Spleen (tissue), 11 donors: Measurements from ENCODE around the gene PRKCE. TPM values are rescaled to one million over a fixed set of nuclear protein-coding genes. Genes with fewer than 3 reads are reported as not detected.
A peak's percentile ranks its signal among the peaks of the same experiment; 100 is the strongest.

Source experiments
- DNase-seq: peaks from one replicate; pipeline ENCODE4 v3.0.0-alpha.2; 2020
- H3K27ac ChIP-seq, 8 donors: fragments of 200-600 bp; sonication (generic) in 7 of 8; 1 replicate in 4 of 8; 2 replicates in 4 of 8; pipeline versions ENCODE4 v1.5.0 to v1.8.0; 2016 to 2021; ENCODE audit warnings: inconsistent platforms in 4 of 8, mild to moderate bottlenecking in 4 of 8, moderate library complexity in 1 of 8
- H3K27me3 ChIP-seq, 7 donors: fragments of 200-600 bp; sonication (generic) in 6 of 7; replicated peaks in 1 of 7; 1 replicate in 4 of 7; 2 replicates in 3 of 7; pipeline versions ENCODE4 v1.5.0 to v1.8.0; 2016 to 2021; ENCODE audit warnings: inconsistent platforms in 3 of 7, mild to moderate bottlenecking in 1 of 7
- H3K36me3 ChIP-seq, 6 donors: fragments of 200-600 bp; sonication (generic) in 5 of 6; 1 replicate in 4 of 6; 2 replicates in 2 of 6; pipeline versions ENCODE4 v1.5.0 to v1.8.0; 2016 to 2021; ENCODE audit warnings: inconsistent platforms in 2 of 6
- H3K4me1 ChIP-seq, 6 donors: fragments of 200-600 bp; sonication (generic) in 5 of 6; 1 replicate in 3 of 6; 2 replicates in 3 of 6; pipeline versions ENCODE4 v1.5.0 to v1.8.0; 2016 to 2021; ENCODE audit warnings: inconsistent platforms in 3 of 6
- H3K4me3 ChIP-seq, 8 donors: fragments of 200-600 bp; sonication (generic) in 7 of 8; 1 replicate in 4 of 8; 2 replicates in 4 of 8; pipeline versions ENCODE4 v1.5.0 to v1.8.0; 2016 to 2021; ENCODE audit warnings: inconsistent platforms in 4 of 8, mild to moderate bottlenecking in 4 of 8, moderate library complexity in 2 of 8
- H3K9me3 ChIP-seq, 8 donors: fragments of 200-600 bp; sonication (generic) in 7 of 8; 1 replicate in 4 of 8; 2 replicates in 4 of 8; pipeline versions ENCODE4 v1.5.0 to v1.8.0; 2016 to 2021; ENCODE audit warnings: inconsistent platforms in 4 of 8
- CTCF ChIP-seq, 11 experiments: fragments of 200-600 bp in 7 of 11; fragments of 450-650 bp in 4 of 11; sonication (generic) in 4 of 11; IDR thresholded peaks in 8 of 11; conservative IDR thresholded peaks in 3 of 11; 1 replicate in 7 of 11; 2 replicates in 4 of 11; pipeline versions ENCODE4 v1.4.0 to v1.8.0; 2016 to 2021; ENCODE audit warnings: antibody characterized with exemption in 11 of 11, inconsistent platforms in 4 of 11, mild to moderate bottlenecking in 1 of 11
- POLR2A ChIP-seq, 3 donors: fragments of 450-650 bp; IDR thresholded peaks; one replicate each; pipeline ENCODE4 v1.5.1; 2017; ENCODE audit warnings: antibody characterized with exemption in 3 of 3, mild to moderate bottlenecking in 1 of 3
- POLR2AphosphoS5 ChIP-seq, 3 donors: sonication (generic); formaldehyde crosslinking; IDR thresholded peaks; one replicate each; pipeline ENCODE4 v1.5.1; 2017; ENCODE audit warnings: antibody characterized with exemption in 3 of 3
- WGBS, 5 donors: extraction: QIAGEN DNeasy Blood & Tissue Kit in 3 of 5; methylation state at CpG; one replicate each; pipeline versions ENCODE4 v1.1.5 to v1.1.7; 2013 to 2018; 5-methylcytosine and 5-hydroxymethylcytosine counted together
- intact Hi-C: fragments of 100-400 bp; cut with DNase I; formaldehyde crosslinking; loops from one replicate; pipeline ENCODE4 v1.15.0; 2023; ENCODE audit warnings: low total_unique reads
- polyA plus RNA-seq, 3 donors: library from polyadenylated mRNA; stranded (reverse); fragments of 200-250 nt; gene quantifications; one replicate each; pipeline ENCODE4 v1.2.1, GENCODE V29; 2013
- total RNA-seq, 7 donors: library from RNA; depleted of rRNA in 3 of 7; stranded (reverse); fragments of >200 nt in 3 of 7; fragmentation: NEBNext Ultra II Directional in 4 of 7; extraction: Animal tissue kit (Norgen Biotek cat#: 25700) in 4 of 7; gene quantifications; one replicate each; pipeline versions ENCODE4 v1.1.0 to v1.2.1, GENCODE V29; 2016 to 2021
- donor health status: healthy with polysubstance abuse.
- donor health status: DM: no; HTN: no; CAD: no; lungs with moderate emphysema.
- donor health status: DM: no; HTN: no; CAD: no.
- donor health status: Bipolar disorder and iron deficiency.
- donor health status: healthy.
- donor health status: DM: no; HTN: no; CAD: no.
- donor health status: DM: yes; HTN: yes; CAD: no.

The PRKCE gene
- total and polyA plus RNA-seq, 10 donors: 2.5 to 43.6 (median 18.8) TPM

DNA sequence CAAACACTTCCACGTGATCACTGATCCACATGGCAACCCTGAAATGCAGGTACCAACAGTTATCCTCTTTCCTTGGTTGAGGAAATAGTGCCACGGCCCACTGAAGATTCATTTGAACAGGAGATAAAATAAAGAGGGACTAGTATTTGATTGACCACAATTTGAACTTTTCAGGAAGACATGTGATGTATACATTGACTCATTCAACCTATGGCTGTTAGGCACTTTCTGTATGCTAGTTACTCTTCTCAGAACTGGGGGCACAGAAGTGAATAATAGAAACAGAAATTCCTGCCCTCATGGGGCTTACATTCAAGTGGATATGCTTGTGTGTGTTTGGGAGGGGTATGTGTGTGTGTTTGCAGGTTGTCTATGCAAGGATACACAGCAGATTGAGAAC is 199.6 kb downstream of the PRKCE start:
- H3K27me3 ChIP-seq: no peaks in the 10 kb centered on the region
- no peak for DNase-seq
- H3K4me1 ChIP-seq: peaks cover 0 to 22% (median 6%) of the 10 kb centered on the region in 6 donors
- TF ChIP-seq POLR2A (IDR thresholded peaks at IDR 0.05) (no peak), CTCF (IDR thresholded peaks at IDR 0.05 in 8 of 11, conservative IDR thresholded peaks at IDR 0.05 in 3 of 11) (no peak), POLR2AphosphoS5 (IDR thresholded peaks at IDR 0.05) (no peak)
- peaks cover 0 to 9% (median 0%) of the 10 kb centered on the region in 6 donors for H3K36me3 ChIP-seq
- no peak overlapping the region for H3K4me3 ChIP-seq
- 76 to 91% (median 80%) methylated on average over 2 of the region's 2 CpGs for WGBS, 5 donors
- no peak overlapping the region for H3K27ac ChIP-seq
- intact Hi-C loops: no loop called here
- H3K9me3 ChIP-seq: no peaks in the 10 kb centered on the region

GRCh38 chr2:45851576-45852304 is 200.3 kb downstream of the PRKCE start:
- Histone ChIP-seq H3K9me3 (no peaks in the 10 kb centered on the region), H3K4me3 (no peak overlapping the region), H3K27ac (no peak overlapping the region), H3K27me3 (no peaks in the 10 kb centered on the region), H3K4me1 (peaks cover 0 to 24% (median 6%) of the 10 kb centered on the region in 6 donors), H3K36me3 (peaks cover 0 to 3% (median 0%) of the 10 kb centered on the region in 6 donors)
- no peak for TF ChIP-seq CTCF (IDR thresholded peaks at IDR 0.05 in 8 of 11, conservative IDR thresholded peaks at IDR 0.05 in 3 of 11)
- TF ChIP-seq POLR2A (IDR thresholded peaks at IDR 0.05): no peak
- no peak for TF ChIP-seq POLR2AphosphoS5 (IDR thresholded peaks at IDR 0.05)
- 77 to 93% (median 86%) methylated on average over 11 of the region's 11 CpGs for WGBS, 5 donors
- peak; percentile 54 for DNase-seq
- intact Hi-C loops: no loop called here

- no peaks in the 10 kb centered on the region for H3K9me3 ChIP-seq
- TF ChIP-seq CTCF (IDR thresholded peaks at IDR 0.05 in 8 of 11, conservative IDR thresholded peaks at IDR 0.05 in 3 of 11) (no peak), POLR2AphosphoS5 (IDR thresholded peaks at IDR 0.05) (no peak)
- no peaks in the 10 kb centered on the region for H3K27me3 ChIP-seq
- H3K36me3 ChIP-seq: no peaks in the 10 kb centered on the region
- no peak for DNase-seq
- WGBS, 5 donors: 86 to 92% (median 90%) methylated on average over 6 of the region's 6 CpGs
- no peak overlapping the region for H3K4me3 ChIP-seq
- intact Hi-C loops: no loop called here
- no peak overlapping the region for H3K27ac ChIP-seq
- H3K4me1 ChIP-seq: peaks cover 0 to 33% (median 8%) of the 10 kb centered on the region in 6 donors
These were observed 201.1 kb downstream of the PRKCE start for GRCh38 chr2:45852450-45853150.

DNA sequence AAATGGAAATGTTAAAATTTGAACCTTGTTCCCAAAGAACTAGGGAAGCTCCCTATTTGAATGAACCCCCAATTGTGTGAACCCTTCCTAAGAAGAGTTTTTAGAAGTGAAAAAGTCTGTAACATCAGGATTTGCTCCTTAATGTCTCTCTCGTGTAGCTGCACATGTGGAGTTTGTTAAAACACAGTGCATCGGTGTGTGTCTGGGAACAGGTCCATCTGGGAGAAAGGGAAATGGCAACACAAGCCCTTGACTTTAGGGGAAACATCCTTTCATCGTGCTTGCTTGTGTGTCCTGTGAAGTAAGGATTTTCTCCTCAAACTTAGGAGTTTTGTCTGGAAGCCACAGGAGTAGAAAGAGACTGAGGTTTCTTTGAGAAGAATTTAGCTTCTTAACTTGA is 203.9 kb downstream of the PRKCE start:
- Histone ChIP-seq H3K27me3 (no peaks in the 10 kb centered on the region), H3K27ac (no peak overlapping the region), H3K4me3 (no peak overlapping the region), H3K4me1 (peaks cover 5 to 46% (median 16%) of the 10 kb centered on the region in 6 donors), H3K36me3 (no peaks in the 10 kb centered on the region), H3K9me3 (no peaks in the 10 kb centered on the region)
- DNase-seq: no peak
- WGBS, 5 donors: 39 to 60% (median 57%) methylated on average over 3 of the region's 3 CpGs
- no peak for TF ChIP-seq POLR2A (IDR thresholded peaks at IDR 0.05)
- TF ChIP-seq POLR2AphosphoS5 (IDR thresholded peaks at IDR 0.05): no peak
- intact Hi-C loops: no loop called here
